Epithelial cell of proximal tubule (primary cell): ENCODE data around the gene TMEM88. TPM values are rescaled to one million over a fixed set of nuclear protein-coding genes. Genes with fewer than 3 reads are reported as not detected.

ENCODE experiments used
- DNase-seq: peaks from one replicate; pipeline ENCODE4 v3.0.0-alpha.2; 2011; ENCODE audit warnings: low read depth
- H3K4me3 ChIP-seq: 2 replicates; pipeline ENCODE4 v1.5.1; 2011; ENCODE audit warnings: low read depth, mild to moderate bottlenecking, low read length
- total RNA-seq: library from RNA; depleted of rRNA; stranded (reverse); fragments of >200 nt; gene quantifications from 2 replicates; pipeline ENCODE4 v1.2.3, GENCODE V29; 2015
- TF ChIP-seq, protein P1 (sequence below): conservative IDR thresholded peaks from 2 replicates; pipeline ENCODE4 v1.5.1; 2012; ENCODE audit warnings: low read depth, mild to moderate bottlenecking, low read length

The TMEM88 gene
- total RNA-seq, 1 donor from 2014 or later, result 7.3 TPM

DNA sequence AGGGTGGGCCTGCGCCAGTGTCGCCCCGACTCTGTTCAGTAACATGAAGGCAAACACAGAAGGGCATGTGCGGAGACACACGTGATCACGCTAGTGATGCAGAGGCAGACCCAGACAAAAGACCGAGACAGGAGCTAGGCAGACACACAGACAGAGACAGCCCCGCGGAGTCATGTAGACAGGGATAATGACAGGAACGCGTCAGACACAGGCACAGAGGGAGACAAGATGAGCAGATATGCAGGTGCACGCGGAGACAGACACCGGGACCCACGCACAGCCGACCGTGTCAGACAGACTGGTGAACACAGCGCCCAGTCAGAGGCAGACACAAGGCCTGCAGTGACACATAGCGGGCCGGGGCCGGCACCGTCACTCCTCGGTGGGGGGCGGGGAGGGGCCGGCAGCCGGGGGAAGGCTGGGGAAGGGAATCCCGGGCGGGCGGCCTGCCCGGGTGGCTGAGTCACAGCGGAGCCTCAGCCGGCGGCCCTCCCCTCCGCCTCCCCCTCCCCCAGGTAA is 13.4 kb upstream of the TMEM88 start:
- H3K4me3 ChIP-seq, result peak overlapping the region; percentile 70

DNA sequence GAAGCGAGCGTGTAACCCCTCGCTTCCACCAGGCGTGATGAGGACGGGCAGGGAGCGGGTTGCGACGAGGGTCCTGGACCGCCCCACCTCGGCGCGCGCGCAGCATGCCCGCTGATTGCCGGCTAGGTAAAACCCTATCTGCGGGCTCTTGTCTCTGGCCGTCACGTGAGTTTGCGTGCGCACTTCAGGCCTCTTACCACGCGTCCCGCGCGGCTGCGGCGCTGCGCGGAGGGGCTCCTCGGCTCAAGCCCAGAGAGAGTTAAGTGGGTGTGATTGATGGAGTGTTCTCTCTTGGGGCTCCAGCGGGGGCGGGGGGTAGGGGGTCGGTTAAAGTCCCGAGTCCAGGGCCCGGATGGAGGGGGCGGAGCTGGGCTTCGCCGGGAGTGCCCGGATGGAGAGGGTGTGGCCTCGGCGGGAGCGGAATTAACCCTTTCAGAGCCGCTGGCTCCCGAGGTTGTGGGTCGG is 12.9 kb upstream of the TMEM88 start:
- DNase-seq, result no peak
- TF ChIP-seq, protein P1, sequence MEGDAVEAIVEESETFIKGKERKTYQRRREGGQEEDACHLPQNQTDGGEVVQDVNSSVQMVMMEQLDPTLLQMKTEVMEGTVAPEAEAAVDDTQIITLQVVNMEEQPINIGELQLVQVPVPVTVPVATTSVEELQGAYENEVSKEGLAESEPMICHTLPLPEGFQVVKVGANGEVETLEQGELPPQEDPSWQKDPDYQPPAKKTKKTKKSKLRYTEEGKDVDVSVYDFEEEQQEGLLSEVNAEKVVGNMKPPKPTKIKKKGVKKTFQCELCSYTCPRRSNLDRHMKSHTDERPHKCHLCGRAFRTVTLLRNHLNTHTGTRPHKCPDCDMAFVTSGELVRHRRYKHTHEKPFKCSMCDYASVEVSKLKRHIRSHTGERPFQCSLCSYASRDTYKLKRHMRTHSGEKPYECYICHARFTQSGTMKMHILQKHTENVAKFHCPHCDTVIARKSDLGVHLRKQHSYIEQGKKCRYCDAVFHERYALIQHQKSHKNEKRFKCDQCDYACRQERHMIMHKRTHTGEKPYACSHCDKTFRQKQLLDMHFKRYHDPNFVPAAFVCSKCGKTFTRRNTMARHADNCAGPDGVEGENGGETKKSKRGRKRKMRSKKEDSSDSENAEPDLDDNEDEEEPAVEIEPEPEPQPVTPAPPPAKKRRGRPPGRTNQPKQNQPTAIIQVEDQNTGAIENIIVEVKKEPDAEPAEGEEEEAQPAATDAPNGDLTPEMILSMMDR, result no peak
- peak overlapping the region; percentile 70 for H3K4me3 ChIP-seq

More for the DNA sequence above, 13.4 kb upstream of the TMEM88 start:
- DNase-seq, result no peak
- TF ChIP-seq, protein P1, result peak; percentile 21

DNA sequence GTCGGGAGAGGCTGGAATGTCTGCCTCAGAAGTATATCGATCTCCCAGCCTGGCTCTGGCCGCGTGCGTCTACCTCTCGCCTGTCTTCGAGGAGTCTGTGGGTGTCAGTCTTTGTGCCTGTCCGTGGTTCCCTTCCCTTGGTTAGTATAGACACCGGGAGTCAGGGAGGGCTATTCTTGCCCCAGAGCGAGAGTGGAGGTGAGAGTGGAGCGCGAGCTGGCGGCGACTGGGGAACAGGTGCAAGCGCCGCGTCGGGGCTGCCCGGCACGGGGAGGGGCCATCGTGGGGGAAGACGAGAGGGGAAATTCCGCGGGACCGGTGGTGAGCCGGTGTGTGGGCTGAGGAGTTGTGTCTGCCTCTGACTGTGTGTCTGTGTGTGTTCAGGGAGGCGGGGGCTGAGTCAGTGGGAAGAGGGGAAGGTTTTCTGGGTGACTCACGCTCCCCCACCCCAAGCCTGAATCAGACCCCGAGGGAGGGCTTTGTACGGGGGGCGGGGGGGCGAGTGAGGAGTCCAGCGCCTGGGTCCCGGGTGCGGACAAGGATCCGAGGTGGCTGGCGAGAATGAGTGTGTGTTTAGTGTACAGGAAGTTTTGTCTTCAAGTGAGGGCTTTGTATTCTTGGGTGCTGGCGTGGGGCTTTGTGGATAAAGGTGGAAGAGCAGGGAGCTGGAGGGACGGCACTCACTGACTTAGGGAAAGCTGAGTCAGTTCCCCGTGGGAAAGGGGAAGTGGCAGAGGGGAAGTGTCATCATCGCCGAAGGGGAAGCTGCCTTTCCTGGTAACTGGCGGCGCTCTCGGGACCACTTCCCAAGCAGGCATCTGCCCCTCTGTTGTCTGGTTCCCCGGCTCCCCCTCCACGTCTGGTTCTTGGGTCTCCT is 12.2 kb upstream of the TMEM88 start:
- peak overlapping the region; percentile 70 for H3K4me3 ChIP-seq
- TF ChIP-seq, protein P1, result no peak
- no peak for DNase-seq

DNA sequence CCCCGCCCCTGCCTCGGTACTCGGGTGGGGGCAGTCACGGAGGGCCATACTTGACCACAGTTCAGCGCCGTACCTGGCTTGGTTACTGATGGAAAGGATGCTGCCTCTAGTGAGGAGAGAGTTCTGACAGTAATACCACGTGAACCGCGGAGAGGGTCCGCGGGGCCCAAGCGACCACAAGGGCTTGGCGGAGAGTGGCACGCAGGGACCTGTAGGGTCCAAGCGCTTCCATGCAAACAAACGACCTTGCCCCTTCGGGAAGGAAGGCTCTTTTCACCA is 11.7 kb upstream of the TMEM88 start:
- TF ChIP-seq, protein P1, result no peak
- H3K4me3 ChIP-seq, result peak overlapping the region; percentile 70
- DNase-seq, result no peak

DNA sequence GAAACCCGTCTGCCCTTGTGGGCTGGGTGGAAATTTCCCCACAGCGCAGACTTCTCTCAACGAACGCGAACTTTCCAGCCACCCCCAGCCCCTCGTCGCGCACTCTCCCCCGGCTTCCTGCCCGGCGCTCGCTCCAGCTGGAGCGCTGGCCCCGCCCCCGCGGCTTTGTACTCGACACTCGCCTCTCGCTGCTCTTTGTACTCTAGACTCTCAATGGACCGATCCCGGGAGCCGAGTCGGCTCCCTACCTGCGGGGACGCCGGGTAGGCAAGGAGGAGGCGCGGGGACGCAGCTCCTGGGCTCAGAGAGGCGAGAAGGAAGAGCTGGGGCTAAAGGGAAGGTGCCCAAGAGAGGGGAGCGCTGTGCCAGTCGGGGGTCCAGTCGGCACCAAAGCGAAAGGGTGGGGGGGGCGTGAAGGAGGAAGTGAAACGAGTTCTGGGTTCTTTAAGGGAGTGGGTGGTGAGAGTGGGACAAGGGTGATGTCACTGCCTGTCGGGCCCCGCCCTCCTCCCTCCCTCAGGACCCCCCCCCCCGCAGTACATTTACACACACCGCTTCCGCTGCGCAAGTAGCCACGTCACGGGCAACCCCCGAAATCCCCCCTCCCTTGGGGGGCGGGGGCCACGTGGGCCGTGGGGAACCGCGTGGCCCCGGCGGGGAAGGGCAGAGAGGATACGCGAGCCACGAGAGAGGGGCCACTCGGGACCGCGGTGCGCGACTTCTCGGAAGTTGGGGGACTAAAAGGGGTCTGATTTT is 11.2 kb upstream of the TMEM88 start:
- H3K4me3 ChIP-seq, result peak overlapping the region; percentile 70
- TF ChIP-seq, protein P1, result no peak
- no peak for DNase-seq

DNA sequence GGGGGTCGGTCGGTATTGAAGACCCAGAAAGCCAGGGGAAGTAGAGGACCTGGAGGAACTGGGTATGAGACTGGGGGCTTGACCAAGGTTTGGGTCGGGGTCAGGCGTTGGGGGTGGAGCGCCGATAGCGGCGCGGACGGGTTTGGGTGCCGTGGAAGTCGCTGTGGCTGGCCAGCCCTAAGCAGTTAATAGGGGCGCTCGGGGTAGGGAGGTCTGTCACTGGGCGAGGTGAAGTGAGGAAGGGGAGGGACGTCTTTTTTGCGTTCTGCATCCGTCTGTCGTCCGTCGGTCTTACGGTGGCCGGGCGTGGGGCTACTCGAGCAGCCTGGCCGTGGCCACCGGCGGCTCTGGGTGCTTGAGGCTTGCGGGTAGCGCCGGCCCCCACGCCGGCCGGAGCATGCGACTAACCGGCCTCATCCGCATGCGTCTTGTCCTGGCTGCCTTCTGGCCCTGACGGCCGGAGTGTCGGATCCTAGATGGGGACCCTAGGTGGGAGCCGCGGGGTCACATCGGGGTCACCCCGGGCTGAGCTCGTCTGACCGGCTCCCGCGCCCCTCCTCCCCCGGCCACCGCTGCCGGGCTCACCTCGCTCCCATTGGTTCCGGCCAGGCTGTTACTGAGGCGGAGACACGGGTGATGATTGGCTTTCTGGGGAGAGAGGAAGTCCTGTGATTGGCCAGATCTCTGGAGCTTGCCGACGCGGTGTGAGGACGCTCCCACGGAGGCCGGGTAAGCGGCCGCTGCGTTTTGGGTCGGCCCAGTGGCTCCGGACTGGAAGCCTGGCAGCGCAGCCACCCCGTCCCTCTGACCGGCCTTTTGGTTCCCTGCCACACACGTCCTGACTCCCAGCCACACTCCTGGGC is 10.3 kb upstream of the TMEM88 start:
- TF ChIP-seq, protein P1, result no peak
- peak overlapping the region; percentile 70 for H3K4me3 ChIP-seq
- DNase-seq, result no peak
